Measurements from ENCODE around the gene NCOR2.

DNA sequence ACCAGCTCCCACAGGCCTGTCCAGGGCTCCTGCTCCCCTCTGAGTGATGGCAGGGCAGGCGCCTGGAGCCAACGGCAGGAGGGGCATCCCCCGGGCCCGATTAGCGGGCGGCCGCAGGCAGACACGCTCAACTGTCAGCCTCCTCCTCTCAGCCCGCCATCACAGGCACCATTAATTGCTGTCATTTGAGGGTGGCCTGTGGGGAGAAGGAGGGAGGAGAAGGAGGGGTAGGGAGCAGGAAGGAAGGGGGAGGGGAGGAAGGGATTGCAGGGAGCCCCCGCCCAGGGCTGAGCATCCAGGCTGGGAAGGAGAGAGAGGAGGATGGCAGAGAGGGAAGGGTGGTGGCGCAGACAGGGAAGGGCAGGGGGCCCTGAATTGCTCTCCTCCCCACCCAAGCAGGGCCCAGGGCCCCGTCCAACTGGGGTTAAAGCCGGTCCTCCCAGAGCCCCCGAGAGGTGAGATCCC is 36.1 kb downstream of the NCOR2 start:
- TF ChIP-seq, protein P1, sequence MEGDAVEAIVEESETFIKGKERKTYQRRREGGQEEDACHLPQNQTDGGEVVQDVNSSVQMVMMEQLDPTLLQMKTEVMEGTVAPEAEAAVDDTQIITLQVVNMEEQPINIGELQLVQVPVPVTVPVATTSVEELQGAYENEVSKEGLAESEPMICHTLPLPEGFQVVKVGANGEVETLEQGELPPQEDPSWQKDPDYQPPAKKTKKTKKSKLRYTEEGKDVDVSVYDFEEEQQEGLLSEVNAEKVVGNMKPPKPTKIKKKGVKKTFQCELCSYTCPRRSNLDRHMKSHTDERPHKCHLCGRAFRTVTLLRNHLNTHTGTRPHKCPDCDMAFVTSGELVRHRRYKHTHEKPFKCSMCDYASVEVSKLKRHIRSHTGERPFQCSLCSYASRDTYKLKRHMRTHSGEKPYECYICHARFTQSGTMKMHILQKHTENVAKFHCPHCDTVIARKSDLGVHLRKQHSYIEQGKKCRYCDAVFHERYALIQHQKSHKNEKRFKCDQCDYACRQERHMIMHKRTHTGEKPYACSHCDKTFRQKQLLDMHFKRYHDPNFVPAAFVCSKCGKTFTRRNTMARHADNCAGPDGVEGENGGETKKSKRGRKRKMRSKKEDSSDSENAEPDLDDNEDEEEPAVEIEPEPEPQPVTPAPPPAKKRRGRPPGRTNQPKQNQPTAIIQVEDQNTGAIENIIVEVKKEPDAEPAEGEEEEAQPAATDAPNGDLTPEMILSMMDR (IDR thresholded peaks at IDR 0.05): no peak
- no peak for TF ChIP-seq EZH2 (IDR thresholded peaks at IDR 0.05; ENCODE audit: borderline replicate concordance, insufficient read depth, low read depth, low read length, poor library complexity, severe bottlenecking)

Measured in B cell (primary cell).